ENCODE measurements around the gene C1QBP. TPM values are rescaled to one million over a fixed set of nuclear protein-coding genes. Genes with fewer than 3 reads are reported as not detected.

Gene C1QBP
- total RNA-seq, 2 experiments from 2014 or later = 59.9 to 62.9 TPM

DNA sequence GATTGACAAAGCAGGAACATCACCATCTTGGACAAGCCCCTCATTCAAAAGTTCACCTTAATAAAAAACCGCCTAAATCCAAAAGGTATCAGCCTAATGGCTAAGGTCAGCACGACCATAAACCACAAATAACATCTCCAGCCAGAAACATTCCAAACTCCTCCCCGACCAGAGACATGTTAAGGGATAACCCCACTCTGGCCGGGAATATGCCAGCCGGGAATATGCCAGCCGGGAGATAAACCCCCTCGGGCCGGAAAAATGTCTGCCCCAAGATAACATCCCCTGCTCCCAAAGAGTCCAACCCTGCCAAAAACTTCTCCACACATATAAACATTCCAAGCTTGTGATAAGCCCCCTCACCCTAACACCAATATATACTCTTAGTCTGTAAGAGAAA is 28.5 kb upstream of the C1QBP start:
- peaks cover 14% of the 10 kb centered on the region for H3K36me3 Mint-ChIP-seq (ENCODE audit: low read depth)
- POLR2A ChIA-PET = interaction anchor here (1.5 to 2.8 kb wide), 3 partner anchors 18 to 45 kb away, joined by 3 to 33 read pairs (median 7); partner anchors contain the start of genes C1QBP, DERL2 and MIS12
- H3K9me3 ChIP-seq (ENCODE audit: control insufficient read depth in 1 of 2, insufficient read depth in 1 of 2, low read length in 2 of 2) = no peaks in the 10 kb centered on the region
- H3K4me1 Mint-ChIP-seq (ENCODE audit: low read depth) = peaks cover 43% of the 10 kb centered on the region
- H3K27me3 ChIP-seq (ENCODE audit: control insufficient read depth in 1 of 2, insufficient read depth in 2 of 2, low read length in 2 of 2) = no peaks in the 10 kb centered on the region
- no peaks in the 10 kb centered on the region for H3K27me3 Mint-ChIP-seq
- ATAC-seq (ENCODE audit: poor library complexity) (no peak), DNase-seq (no peak)
- intact Hi-C loops (cut with DNase I, micrococcal nuclease) = no loop called here
- H3K27ac ChIP-seq (ENCODE audit: low read depth in 1 of 2, low read length in 2 of 2) = no peak overlapping the region
- peaks cover 24% of the 10 kb centered on the region for H3K4me1 ChIP-seq (ENCODE audit: insufficient read depth, low read length)
- no peaks in the 10 kb centered on the region for H3K9me3 Mint-ChIP-seq
- TF ChIP-seq, protein P1, sequence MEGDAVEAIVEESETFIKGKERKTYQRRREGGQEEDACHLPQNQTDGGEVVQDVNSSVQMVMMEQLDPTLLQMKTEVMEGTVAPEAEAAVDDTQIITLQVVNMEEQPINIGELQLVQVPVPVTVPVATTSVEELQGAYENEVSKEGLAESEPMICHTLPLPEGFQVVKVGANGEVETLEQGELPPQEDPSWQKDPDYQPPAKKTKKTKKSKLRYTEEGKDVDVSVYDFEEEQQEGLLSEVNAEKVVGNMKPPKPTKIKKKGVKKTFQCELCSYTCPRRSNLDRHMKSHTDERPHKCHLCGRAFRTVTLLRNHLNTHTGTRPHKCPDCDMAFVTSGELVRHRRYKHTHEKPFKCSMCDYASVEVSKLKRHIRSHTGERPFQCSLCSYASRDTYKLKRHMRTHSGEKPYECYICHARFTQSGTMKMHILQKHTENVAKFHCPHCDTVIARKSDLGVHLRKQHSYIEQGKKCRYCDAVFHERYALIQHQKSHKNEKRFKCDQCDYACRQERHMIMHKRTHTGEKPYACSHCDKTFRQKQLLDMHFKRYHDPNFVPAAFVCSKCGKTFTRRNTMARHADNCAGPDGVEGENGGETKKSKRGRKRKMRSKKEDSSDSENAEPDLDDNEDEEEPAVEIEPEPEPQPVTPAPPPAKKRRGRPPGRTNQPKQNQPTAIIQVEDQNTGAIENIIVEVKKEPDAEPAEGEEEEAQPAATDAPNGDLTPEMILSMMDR (IDR thresholded peaks at IDR 0.05) = no peak
- peak overlapping the region; percentile 0 for H3K27ac Mint-ChIP-seq
- peak overlapping the region; percentile 86 for H3K4me3 ChIP-seq (ENCODE audit: low read length)
- H3K36me3 ChIP-seq (ENCODE audit: insufficient read depth, low read length) = peaks cover 10% of the 10 kb centered on the region
- CTCF ChIA-PET = interaction anchor here (2.2 kb wide), 1 partner anchor 29 kb away, joined by 21 read pairs; the partner anchor contains the start of gene C1QBP
- H3K4me3 Mint-ChIP-seq = peak overlapping the region; percentile 69

DNA sequence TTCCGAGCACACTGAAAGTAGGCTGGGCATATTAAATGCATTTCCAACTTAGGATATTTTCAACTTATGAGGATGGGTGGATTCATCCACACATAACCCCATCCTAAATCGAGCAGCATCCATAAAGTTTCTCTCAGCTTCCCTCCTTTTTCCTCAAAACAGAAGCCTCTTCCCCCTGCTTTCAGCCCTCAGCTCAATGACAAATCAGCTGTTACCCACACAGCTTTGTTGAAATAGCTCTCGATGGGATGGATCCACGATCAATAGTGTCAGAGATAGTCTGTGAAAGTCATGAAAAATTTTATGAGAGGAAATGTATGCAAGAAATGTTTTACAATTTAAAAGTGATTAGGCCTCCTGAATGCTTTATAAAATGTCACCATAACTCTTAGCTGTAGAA is 27.3 kb upstream of the C1QBP start:
- intact Hi-C loops (cut with DNase I, micrococcal nuclease) = no loop called here
- POLR2A ChIA-PET = no interaction called here
- Mint-ChIP-seq H3K36me3 (ENCODE audit: low read depth) (peaks cover 6% of the 10 kb centered on the region), H3K27me3 (no peaks in the 10 kb centered on the region), H3K27ac (no peak overlapping the region), H3K9me3 (no peaks in the 10 kb centered on the region), H3K4me3 (peak overlapping the region; percentile 46), H3K4me1 (ENCODE audit: low read depth) (peaks cover 43% of the 10 kb centered on the region)
- Histone ChIP-seq H3K4me1 (ENCODE audit: insufficient read depth, low read length) (peaks cover 24% of the 10 kb centered on the region), H3K27me3 (ENCODE audit: control insufficient read depth in 1 of 2, insufficient read depth in 2 of 2, low read length in 2 of 2) (no peaks in the 10 kb centered on the region), H3K36me3 (ENCODE audit: insufficient read depth, low read length) (peaks cover 6% of the 10 kb centered on the region), H3K9me3 (ENCODE audit: control insufficient read depth in 1 of 2, insufficient read depth in 1 of 2, low read length in 2 of 2) (no peaks in the 10 kb centered on the region), H3K4me3 (ENCODE audit: low read length) (no peak overlapping the region), H3K27ac (ENCODE audit: low read depth in 1 of 2, low read length in 2 of 2) (no peak overlapping the region)
- ATAC-seq (ENCODE audit: poor library complexity) (no peak), DNase-seq (no peak)
- CTCF ChIA-PET = interaction anchor here (1.2 kb wide), 1 partner anchor 27 kb away, joined by 5 read pairs; the partner anchor contains the start of gene C1QBP
- TF ChIP-seq, protein P1 (IDR thresholded peaks at IDR 0.05) = no peak

DNA sequence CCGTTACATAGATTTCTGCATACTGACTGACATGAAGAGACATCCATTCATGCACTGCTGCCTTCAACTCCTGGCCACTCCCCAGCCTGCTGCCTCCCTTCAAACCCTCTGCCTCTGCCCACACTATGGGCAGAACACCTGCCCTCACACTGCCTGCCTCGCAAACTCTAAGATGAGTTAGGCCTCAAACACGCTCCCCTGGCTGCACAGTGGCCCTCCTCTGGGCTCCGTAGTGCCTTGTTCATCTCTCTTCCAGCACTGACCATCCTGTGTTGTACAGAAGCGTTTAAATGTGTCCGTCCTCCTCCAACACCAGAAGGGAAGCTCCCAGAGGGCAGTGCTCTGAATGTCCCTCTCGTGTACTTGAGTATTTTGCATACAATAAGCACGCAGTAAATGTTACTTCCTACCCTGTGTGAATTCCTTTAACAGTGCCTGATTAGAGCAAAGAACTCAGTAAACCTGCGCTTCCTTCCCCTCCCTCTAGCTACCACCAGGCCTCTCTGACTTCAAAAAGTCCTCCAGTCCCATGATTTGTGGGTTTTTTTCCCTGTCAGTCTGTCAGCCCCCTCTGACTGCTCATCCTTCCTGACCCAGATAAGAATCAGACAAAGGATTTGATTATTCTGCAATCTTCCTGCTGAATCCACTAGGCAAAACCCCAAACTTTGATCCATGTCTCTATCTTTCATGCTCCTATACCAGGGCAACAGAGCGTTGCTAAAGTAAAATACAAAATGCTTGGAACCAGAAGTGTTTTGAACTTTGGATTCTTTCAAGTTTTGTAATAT is 26.0 kb upstream of the C1QBP start:
- DNase-seq = no peak
- ChIA-PET CTCF (no interaction called here), POLR2A (no interaction called here)
- H3K4me1 ChIP-seq (ENCODE audit: insufficient read depth, low read length) = peaks cover 24% of the 10 kb centered on the region
- no peak overlapping the region for H3K27ac Mint-ChIP-seq
- H3K27me3 ChIP-seq (ENCODE audit: control insufficient read depth in 1 of 2, insufficient read depth in 2 of 2, low read length in 2 of 2) = no peaks in the 10 kb centered on the region
- H3K36me3 Mint-ChIP-seq (ENCODE audit: low read depth) = peaks cover 12% of the 10 kb centered on the region
- H3K36me3 ChIP-seq (ENCODE audit: insufficient read depth, low read length) = peaks cover 17% of the 10 kb centered on the region
- no peaks in the 10 kb centered on the region for H3K9me3 Mint-ChIP-seq
- H3K27me3 Mint-ChIP-seq = no peaks in the 10 kb centered on the region
- peaks cover 40% of the 10 kb centered on the region for H3K4me1 Mint-ChIP-seq (ENCODE audit: low read depth)
- H3K27ac ChIP-seq (ENCODE audit: low read depth in 1 of 2, low read length in 2 of 2) = no peak overlapping the region
- H3K9me3 ChIP-seq (ENCODE audit: control insufficient read depth in 1 of 2, insufficient read depth in 1 of 2, low read length in 2 of 2) = no peaks in the 10 kb centered on the region
- no peak overlapping the region for H3K4me3 ChIP-seq (ENCODE audit: low read length)
- no peak for ATAC-seq (ENCODE audit: poor library complexity)
- intact Hi-C loops (cut with DNase I, micrococcal nuclease) = no loop called here
- no peak overlapping the region for H3K4me3 Mint-ChIP-seq
- TF ChIP-seq, protein P1 (IDR thresholded peaks at IDR 0.05) = no peak
